ENCODE data around the gene ARID3B. TPM values are rescaled to one million over a fixed set of nuclear protein-coding genes. Genes with fewer than 3 reads are reported as not detected.
A peak's percentile ranks its signal among the peaks of the same experiment; 100 is the strongest.

ARID3B gene
- total RNA-seq, 1 experiment from 2014 or later: 19.0 TPM

DNA sequence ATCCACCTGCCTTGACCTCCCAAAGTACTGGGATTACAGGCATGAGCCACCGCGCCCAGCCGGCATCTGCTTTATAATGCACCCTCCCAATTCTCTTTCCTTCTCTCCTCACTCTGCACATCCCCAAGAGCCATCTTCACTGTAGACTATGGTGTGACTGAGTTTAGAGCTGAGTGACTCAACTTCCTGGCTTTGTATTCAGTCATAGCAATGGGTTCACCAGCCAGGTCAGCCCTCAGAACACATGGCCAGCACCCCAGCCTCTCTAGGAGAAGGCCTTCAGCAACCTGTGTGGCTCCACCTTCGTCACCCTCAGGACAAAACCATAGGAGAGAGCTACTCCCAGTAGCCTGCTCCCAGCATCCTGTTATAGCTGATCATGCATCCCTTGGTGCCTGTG lies 33.0 kb downstream of the ARID3B start:
- H3K4me1 ChIP-seq (ENCODE audit: insufficient read depth, low read length): no peaks in the 10 kb centered on the region
- no peaks in the 10 kb centered on the region for H3F3A ChIP-seq (ENCODE audit: low read length, unreplicated experiment)
- intact Hi-C loops (cut with micrococcal nuclease): no loop called here
- CTCF ChIA-PET: no interaction called here
- no peak overlapping the region for H2AFZ ChIP-seq (ENCODE audit: low read length)
- no peaks in the 10 kb centered on the region for H4K20me1 ChIP-seq (ENCODE audit: low read length)
- no TSS peak for BruUV-seq (replicated peaks)
- no peaks in the 10 kb centered on the region for H3K79me2 ChIP-seq (ENCODE audit: low read length)
- peak; percentile 21 for DNase-seq
- H3K27ac ChIP-seq (ENCODE audit: low read length): no peak overlapping the region
- no peaks in the 10 kb centered on the region for H3K9me2 ChIP-seq (replicated peaks; ENCODE audit: low read length)
- TF ChIP-seq EZH2phosphoT487 (IDR thresholded peaks at IDR 0.05; ENCODE audit: borderline replicate concordance, low read length): no peak
- TF ChIP-seq EZH2 (IDR thresholded peaks at IDR 0.05; ENCODE audit: low read length, unreplicated experiment): no peak
- TF ChIP-seq, protein P1, sequence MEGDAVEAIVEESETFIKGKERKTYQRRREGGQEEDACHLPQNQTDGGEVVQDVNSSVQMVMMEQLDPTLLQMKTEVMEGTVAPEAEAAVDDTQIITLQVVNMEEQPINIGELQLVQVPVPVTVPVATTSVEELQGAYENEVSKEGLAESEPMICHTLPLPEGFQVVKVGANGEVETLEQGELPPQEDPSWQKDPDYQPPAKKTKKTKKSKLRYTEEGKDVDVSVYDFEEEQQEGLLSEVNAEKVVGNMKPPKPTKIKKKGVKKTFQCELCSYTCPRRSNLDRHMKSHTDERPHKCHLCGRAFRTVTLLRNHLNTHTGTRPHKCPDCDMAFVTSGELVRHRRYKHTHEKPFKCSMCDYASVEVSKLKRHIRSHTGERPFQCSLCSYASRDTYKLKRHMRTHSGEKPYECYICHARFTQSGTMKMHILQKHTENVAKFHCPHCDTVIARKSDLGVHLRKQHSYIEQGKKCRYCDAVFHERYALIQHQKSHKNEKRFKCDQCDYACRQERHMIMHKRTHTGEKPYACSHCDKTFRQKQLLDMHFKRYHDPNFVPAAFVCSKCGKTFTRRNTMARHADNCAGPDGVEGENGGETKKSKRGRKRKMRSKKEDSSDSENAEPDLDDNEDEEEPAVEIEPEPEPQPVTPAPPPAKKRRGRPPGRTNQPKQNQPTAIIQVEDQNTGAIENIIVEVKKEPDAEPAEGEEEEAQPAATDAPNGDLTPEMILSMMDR (conservative IDR thresholded peaks at IDR 0.05; ENCODE audit: low read depth, low read length): no peak
- H3K36me3 ChIP-seq (ENCODE audit: low read depth, low read length): peaks cover 47% of the 10 kb centered on the region
- no peak overlapping the region for H3K9ac ChIP-seq (ENCODE audit: low read length)
- no peak overlapping the region for H3K4me3 ChIP-seq (ENCODE audit: low read length)
- ATAC-seq: no peak
- H3K9me3 ChIP-seq (ENCODE audit: low read length): no peaks in the 10 kb centered on the region
- H3K4me2 ChIP-seq (ENCODE audit: low read length): no peak overlapping the region
- POLR2A ChIA-PET (ENCODE audit: unreplicated experiment): no interaction called here
- H3K27me3 ChIP-seq (ENCODE audit: low read length): no peaks in the 10 kb centered on the region

DNA sequence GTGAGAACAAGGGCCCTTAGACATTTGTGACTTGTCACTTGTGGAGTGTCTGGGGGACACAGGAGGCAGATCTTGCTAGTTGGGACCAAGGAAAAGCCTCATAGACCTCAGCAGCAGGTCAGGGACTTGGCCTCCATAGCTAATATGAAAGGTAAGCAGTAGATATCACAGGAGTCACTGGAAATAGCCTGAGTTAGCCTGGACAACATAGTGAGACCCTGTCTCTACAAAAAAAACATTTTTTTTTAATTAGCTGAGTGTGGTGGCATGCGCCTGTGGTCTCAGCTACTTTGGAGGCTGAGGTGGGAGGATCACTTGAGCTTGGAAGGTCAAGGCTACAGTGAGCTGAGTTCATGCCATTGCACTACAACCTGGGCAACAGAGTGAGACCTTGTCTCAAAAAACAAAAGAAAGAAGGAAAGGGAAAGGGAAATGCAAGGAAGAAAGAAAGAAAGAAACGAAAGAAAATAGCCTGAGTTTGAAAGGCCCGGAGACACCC lies 37.5 kb downstream of the ARID3B start:
- H3K9ac ChIP-seq (ENCODE audit: low read length): no peak overlapping the region
- no peak overlapping the region for H3K27ac ChIP-seq (ENCODE audit: low read length)
- H3K4me1 ChIP-seq (ENCODE audit: insufficient read depth, low read length): no peaks in the 10 kb centered on the region
- no peaks in the 10 kb centered on the region for H3F3A ChIP-seq (ENCODE audit: low read length, unreplicated experiment)
- no peak overlapping the region for H3K4me3 ChIP-seq (ENCODE audit: low read length)
- peaks cover 23% of the 10 kb centered on the region for H3K36me3 ChIP-seq (ENCODE audit: low read depth, low read length)
- no peaks in the 10 kb centered on the region for H3K9me3 ChIP-seq (ENCODE audit: low read length)
- no TSS peak for BruUV-seq (replicated peaks)
- intact Hi-C loops (cut with micrococcal nuclease): no loop called here
- H2AFZ ChIP-seq (ENCODE audit: low read length): no peak overlapping the region
- no peak overlapping the region for H3K4me2 ChIP-seq (ENCODE audit: low read length)
- H4K20me1 ChIP-seq (ENCODE audit: low read length): no peaks in the 10 kb centered on the region
- ATAC-seq (no peak), DNase-seq (no peak)
- no peaks in the 10 kb centered on the region for H3K79me2 ChIP-seq (ENCODE audit: low read length)
- POLR2A ChIA-PET (ENCODE audit: unreplicated experiment): no interaction called here
- CTCF ChIA-PET: no interaction called here
- no peaks in the 10 kb centered on the region for H3K9me2 ChIP-seq (replicated peaks; ENCODE audit: low read length)
- H3K27me3 ChIP-seq (ENCODE audit: low read length): no peaks in the 10 kb centered on the region
- TF ChIP-seq, protein P1 (conservative IDR thresholded peaks at IDR 0.05; ENCODE audit: low read depth, low read length): no peak
- TF ChIP-seq EZH2 (IDR thresholded peaks at IDR 0.05; ENCODE audit: low read length, unreplicated experiment): no peak
- TF ChIP-seq EZH2phosphoT487 (IDR thresholded peaks at IDR 0.05; ENCODE audit: borderline replicate concordance, low read length): no peak

DNA sequence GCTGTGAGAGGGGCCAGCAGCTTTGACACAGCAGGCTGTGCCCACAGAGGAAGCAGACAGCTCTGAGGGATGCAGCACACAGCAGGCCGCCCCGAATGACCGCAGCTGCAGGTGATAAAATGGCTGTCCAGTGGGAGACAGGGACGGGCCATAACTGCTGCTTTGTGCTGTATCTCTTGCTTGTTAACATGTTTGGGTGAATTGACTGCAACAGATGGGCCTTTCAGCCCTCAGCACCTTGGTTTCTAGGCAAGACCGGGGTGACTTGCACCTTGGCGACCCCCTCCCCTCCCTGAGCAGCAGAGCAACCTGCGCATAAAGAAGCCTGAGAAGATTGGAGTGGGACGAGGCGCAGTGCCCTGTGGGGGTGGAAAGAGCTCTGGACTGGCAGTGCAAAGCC lies 38.0 kb downstream of the ARID3B start:
- CTCF ChIA-PET: no interaction called here

More for the DNA sequence above, 38.0 kb downstream of the ARID3B start:
- Histone ChIP-seq H3F3A (ENCODE audit: low read length, unreplicated experiment) (no peaks in the 10 kb centered on the region), H3K79me2 (ENCODE audit: low read length) (no peaks in the 10 kb centered on the region), H3K27me3 (ENCODE audit: low read length) (no peaks in the 10 kb centered on the region), H3K9me3 (ENCODE audit: low read length) (no peaks in the 10 kb centered on the region), H2AFZ (ENCODE audit: low read length) (no peak overlapping the region), H3K4me1 (ENCODE audit: insufficient read depth, low read length) (no peaks in the 10 kb centered on the region), H3K4me2 (ENCODE audit: low read length) (no peak overlapping the region), H3K9ac (ENCODE audit: low read length) (no peak overlapping the region), H3K27ac (ENCODE audit: low read length) (no peak overlapping the region), H3K4me3 (ENCODE audit: low read length) (no peak overlapping the region), H3K36me3 (ENCODE audit: low read depth, low read length) (peaks cover 21% of the 10 kb centered on the region), H3K9me2 (replicated peaks; ENCODE audit: low read length) (no peaks in the 10 kb centered on the region), H4K20me1 (ENCODE audit: low read length) (no peaks in the 10 kb centered on the region)
- POLR2A ChIA-PET (ENCODE audit: unreplicated experiment): no interaction called here
- ATAC-seq: no peak
- TF ChIP-seq, protein P1 (conservative IDR thresholded peaks at IDR 0.05; ENCODE audit: low read depth, low read length): no peak
- TF ChIP-seq EZH2phosphoT487 (IDR thresholded peaks at IDR 0.05; ENCODE audit: borderline replicate concordance, low read length): no peak
- TF ChIP-seq EZH2 (IDR thresholded peaks at IDR 0.05; ENCODE audit: low read length, unreplicated experiment): no peak
- DNase-seq: no peak
- intact Hi-C loops (cut with micrococcal nuclease): no loop called here
- no TSS peak for BruUV-seq (replicated peaks)
